Endometrium (tissue), 2 donors: ENCODE results near the gene IGSF9B.

ENCODE experiments used
- FAIRE-seq: peaks from 2 replicates; lab custom pipeline; 2012; peaks lifted over from hg19 to GRCh38; lab: Jason Lieb, UNC
- donor health status: control.
- donor health status: control.

IGSF9B gene

GRCh38 chr11:133955945-133956421 lies 785 bp downstream of the IGSF9B start:
- no peak for FAIRE-seq

GRCh38 chr11:133955081-133955891 lies 1.5 kb downstream of the IGSF9B start:
- FAIRE-seq, result no peak

- FAIRE-seq, result no peak
Observed at GRCh38 chr11:133953999-133954398, 2.8 kb downstream of the IGSF9B start.

GRCh38 chr11:133953547-133953946 lies 3.2 kb downstream of the IGSF9B start:
- no peak for FAIRE-seq

GRCh38 chr11:133952199-133953190 lies 4.3 kb downstream of the IGSF9B start:
- no peak for FAIRE-seq

- FAIRE-seq, result no peak
Observed at GRCh38 chr11:133951327-133952198, 5.2 kb downstream of the IGSF9B start.

- FAIRE-seq, result no peak
Observed at GRCh38 chr11:133950874-133951326, 5.9 kb downstream of the IGSF9B start.

GRCh38 chr11:133950421-133950820 lies 6.3 kb downstream of the IGSF9B start:
- no peak for FAIRE-seq

- FAIRE-seq, result no peak
Observed at GRCh38 chr11:133949129-133949528, 7.6 kb downstream of the IGSF9B start.

- no peak for FAIRE-seq
Observed at GRCh38 chr11:133948711-133949110, 8.1 kb downstream of the IGSF9B start.

- FAIRE-seq, result no peak
Observed at GRCh38 chr11:133947321-133947756, 9.4 kb downstream of the IGSF9B start.

- FAIRE-seq, result no peak
Observed at GRCh38 chr11:133946541-133947318, 10.0 kb downstream of the IGSF9B start.

GRCh38 chr11:133946051-133946450 lies 10.7 kb downstream of the IGSF9B start:
- FAIRE-seq, result no peak

GRCh38 chr11:133945087-133945974 lies 11.4 kb downstream of the IGSF9B start:
- no peak for FAIRE-seq

- FAIRE-seq, result no peak
Observed at GRCh38 chr11:133943950-133944698, 12.6 kb downstream of the IGSF9B start.

GRCh38 chr11:133942577-133942976 lies 14.2 kb downstream of the IGSF9B start:
- no peak for FAIRE-seq

- no peak for FAIRE-seq
Observed at GRCh38 chr11:133941546-133941945, 15.2 kb downstream of the IGSF9B start.

GRCh38 chr11:133940034-133940433 lies 16.7 kb downstream of the IGSF9B start:
- no peak for FAIRE-seq

GRCh38 chr11:133939558-133939957 lies 17.2 kb downstream of the IGSF9B start:
- FAIRE-seq, result no peak
